Activated T-helper 1 cell treated with anti-CD3 and anti-CD28 coated beads, Interleukin-12 subunit alpha, Interleukin-12 subunit beta, Interleukin-2, Interleukin-4 antibody, amounts not matched to agents 30 ng/mL and 10 ng/mL and 1 ng/mL, durations not matched to agents 14 hours and 24 hours and 36 hours (primary cell): ENCODE results near the gene COG6. TPM values are rescaled to one million over a fixed set of nuclear protein-coding genes. Genes with fewer than 3 reads are reported as not detected.
A peak's percentile ranks its signal among the peaks of the same experiment; 100 is the strongest.

ENCODE experiments used
- DNase-seq: peaks from one replicate; pipeline ENCODE4 v3.0.0; 2021; ENCODE audit warnings: low spot score
- H3K27ac Mint-ChIP-seq: one replicate; pipeline ENCODE4 v1.8.0; 2021; ENCODE audit warnings: mild to moderate bottlenecking, mixed read lengths
- H3K27me3 Mint-ChIP-seq: one replicate; pipeline ENCODE4 v1.8.0; 2022; ENCODE audit warnings: mild to moderate bottlenecking, moderate library complexity, mixed read lengths; ENCODE audit not compliant: insufficient read depth
- H3K36me3 Mint-ChIP-seq: one replicate; pipeline ENCODE4 v1.8.0; 2021; ENCODE audit warnings: low read depth, mixed read lengths
- H3K4me1 Mint-ChIP-seq: one replicate; pipeline ENCODE4 v1.8.0; 2021; ENCODE audit warnings: low read depth, mixed read lengths
- H3K4me3 Mint-ChIP-seq: one replicate; pipeline ENCODE4 v1.8.0; 2021; ENCODE audit warnings: mild to moderate bottlenecking, moderate library complexity, mixed read lengths
- H3K9me3 Mint-ChIP-seq: one replicate; pipeline ENCODE4 v1.8.0; 2021; ENCODE audit warnings: mixed read lengths
- intact Hi-C: fragments of 100-400 bp; cut with micrococcal nuclease; formaldehyde crosslinking; loops from one replicate; pipeline ENCODE4 v1.15.1; 2024
- total RNA-seq: library from RNA; stranded (reverse); gene quantifications from 2 replicates; pipeline ENCODE4 v1.2.3, GENCODE V29; 2022

COG6 gene
- total RNA-seq, 1 donor from 2014 or later, result 31.8 TPM

- Mint-ChIP-seq H3K36me3 (peaks cover 20% of the 10 kb centered on the region), H3K4me3 (no peak overlapping the region), H3K9me3 (no peaks in the 10 kb centered on the region), H3K27me3 (no peaks in the 10 kb centered on the region), H3K4me1 (peaks cover 25% of the 10 kb centered on the region), H3K27ac (no peak overlapping the region)
- no peak for DNase-seq
- intact Hi-C loops, result loop anchor here (2.0 to 10.0 kb wide), 8 partner anchors 257 to 1091 kb away; partner anchors contain the start of gene FOXO1
Observed at GRCh38 chr13:39685652-39686051, 30.2 kb downstream of the COG6 start.

- DNase-seq, result no peak
Observed at GRCh38 chr13:39688278-39688677, 32.8 kb downstream of the COG6 start.

GRCh38 chr13:39688699-39689405 is 33.4 kb downstream of the COG6 start:
- Mint-ChIP-seq H3K4me1 (peaks cover 29% of the 10 kb centered on the region), H3K36me3 (peaks cover 16% of the 10 kb centered on the region), H3K4me3 (peak overlapping the region; percentile 36), H3K27ac (peak overlapping the region; percentile 87), H3K9me3 (no peaks in the 10 kb centered on the region), H3K27me3 (no peaks in the 10 kb centered on the region)
- no peak for DNase-seq
- intact Hi-C loops, result loop anchor here (1.0 to 10.0 kb wide), 10 partner anchors 10 to 978 kb away; partner anchors contain the start of gene FOXO1

More at GRCh38 chr13:39688278-39688677, 32.8 kb downstream of the COG6 start:
- Mint-ChIP-seq H3K9me3 (no peaks in the 10 kb centered on the region), H3K27me3 (no peaks in the 10 kb centered on the region), H3K4me3 (no peak overlapping the region), H3K36me3 (peaks cover 14% of the 10 kb centered on the region), H3K4me1 (peaks cover 29% of the 10 kb centered on the region), H3K27ac (peak overlapping the region; percentile 87)
- intact Hi-C loops, result loop anchor here (1.0 to 10.0 kb wide), 9 partner anchors 88 to 979 kb away; partner anchors contain the start of gene FOXO1

GRCh38 chr13:39692660-39693438 is 37.4 kb downstream of the COG6 start:
- peaks cover 23% of the 10 kb centered on the region for H3K4me1 Mint-ChIP-seq
- intact Hi-C loops, result no loop called here
- H3K27me3 Mint-ChIP-seq, result no peaks in the 10 kb centered on the region
- H3K27ac Mint-ChIP-seq, result peak overlapping the region; percentile 19
- no peaks in the 10 kb centered on the region for H3K9me3 Mint-ChIP-seq
- H3K4me3 Mint-ChIP-seq, result no peak overlapping the region
- no peak for DNase-seq
- H3K36me3 Mint-ChIP-seq, result peaks cover 12% of the 10 kb centered on the region

GRCh38 chr13:39699274-39699673 is 43.8 kb downstream of the COG6 start:
- Mint-ChIP-seq H3K27me3 (no peaks in the 10 kb centered on the region), H3K9me3 (no peaks in the 10 kb centered on the region)
- intact Hi-C loops, result loop anchor here (1.0 kb wide), 1 partner anchor 10 kb away; no protein-coding TSS in a partner anchor

GRCh38 chr13:39712626-39713025 is 57.2 kb downstream of the COG6 start:
- no peak for DNase-seq
- intact Hi-C loops, result no loop called here
- H3K9me3 Mint-ChIP-seq, result peaks cover 20% of the 10 kb centered on the region
- no peaks in the 10 kb centered on the region for H3K4me1 Mint-ChIP-seq
- H3K4me3 Mint-ChIP-seq, result no peak overlapping the region
- no peak overlapping the region for H3K27ac Mint-ChIP-seq
- no peaks in the 10 kb centered on the region for H3K27me3 Mint-ChIP-seq
- H3K36me3 Mint-ChIP-seq, result peaks cover 17% of the 10 kb centered on the region

More at GRCh38 chr13:39699274-39699673, 43.8 kb downstream of the COG6 start:
- no peak overlapping the region for H3K4me3 Mint-ChIP-seq
- H3K4me1 Mint-ChIP-seq, result peaks cover 14% of the 10 kb centered on the region
- peaks cover 1% of the 10 kb centered on the region for H3K36me3 Mint-ChIP-seq
- H3K27ac Mint-ChIP-seq, result no peak overlapping the region
- DNase-seq, result no peak

GRCh38 chr13:39729156-39729555 is 73.7 kb downstream of the COG6 start:
- Mint-ChIP-seq H3K27me3 (no peaks in the 10 kb centered on the region), H3K4me1 (no peaks in the 10 kb centered on the region), H3K27ac (no peak overlapping the region), H3K4me3 (no peak overlapping the region), H3K36me3 (peaks cover 24% of the 10 kb centered on the region), H3K9me3 (no peaks in the 10 kb centered on the region)
- no peak for DNase-seq
- intact Hi-C loops, result no loop called here

- peaks cover 20% of the 10 kb centered on the region for H3K36me3 Mint-ChIP-seq
Observed at GRCh38 chr13:39734952-39735351, 79.5 kb downstream of the COG6 start.

GRCh38 chr13:39737047-39737446 is 81.6 kb downstream of the COG6 start:
- peaks cover 14% of the 10 kb centered on the region for H3K9me3 Mint-ChIP-seq
- intact Hi-C loops, result no loop called here
- no peak overlapping the region for H3K27ac Mint-ChIP-seq
- peaks cover 26% of the 10 kb centered on the region for H3K36me3 Mint-ChIP-seq
- no peaks in the 10 kb centered on the region for H3K27me3 Mint-ChIP-seq
- H3K4me1 Mint-ChIP-seq, result no peaks in the 10 kb centered on the region
- no peak overlapping the region for H3K4me3 Mint-ChIP-seq
- no peak for DNase-seq

More at GRCh38 chr13:39734952-39735351, 79.5 kb downstream of the COG6 start:
- peaks cover 3% of the 10 kb centered on the region for H3K9me3 Mint-ChIP-seq
- no peaks in the 10 kb centered on the region for H3K27me3 Mint-ChIP-seq
- DNase-seq, result no peak
- H3K4me1 Mint-ChIP-seq, result no peaks in the 10 kb centered on the region
- H3K27ac Mint-ChIP-seq, result no peak overlapping the region
- intact Hi-C loops, result no loop called here
- no peak overlapping the region for H3K4me3 Mint-ChIP-seq

- H3K36me3 Mint-ChIP-seq, result peaks cover 17% of the 10 kb centered on the region
- H3K9me3 Mint-ChIP-seq, result peaks cover 26% of the 10 kb centered on the region
- DNase-seq, result no peak
- H3K4me1 Mint-ChIP-seq, result no peaks in the 10 kb centered on the region
- no peak overlapping the region for H3K27ac Mint-ChIP-seq
- H3K27me3 Mint-ChIP-seq, result no peaks in the 10 kb centered on the region
- intact Hi-C loops, result no loop called here
- no peak overlapping the region for H3K4me3 Mint-ChIP-seq
Observed at GRCh38 chr13:39740761-39741160, 85.3 kb downstream of the COG6 start.

- Mint-ChIP-seq H3K4me1 (no peaks in the 10 kb centered on the region), H3K9me3 (peaks cover 3% of the 10 kb centered on the region), H3K36me3 (peaks cover 1% of the 10 kb centered on the region), H3K27ac (no peak overlapping the region), H3K4me3 (no peak overlapping the region), H3K27me3 (no peaks in the 10 kb centered on the region)
- intact Hi-C loops, result no loop called here
- no peak for DNase-seq
Observed at GRCh38 chr13:39748961-39749360, 93.5 kb downstream of the COG6 start.

- no peak for DNase-seq
- H3K27ac Mint-ChIP-seq, result no peak overlapping the region
- H3K27me3 Mint-ChIP-seq, result no peaks in the 10 kb centered on the region
- peaks cover 3% of the 10 kb centered on the region for H3K9me3 Mint-ChIP-seq
- peaks cover 1% of the 10 kb centered on the region for H3K36me3 Mint-ChIP-seq
- no peaks in the 10 kb centered on the region for H3K4me1 Mint-ChIP-seq
- intact Hi-C loops, result no loop called here
- H3K4me3 Mint-ChIP-seq, result no peak overlapping the region
Observed at GRCh38 chr13:39749528-39749927, 94.1 kb downstream of the COG6 start.

- no peak overlapping the region for H3K27ac Mint-ChIP-seq
- peaks cover 1% of the 10 kb centered on the region for H3K36me3 Mint-ChIP-seq
- no peaks in the 10 kb centered on the region for H3K27me3 Mint-ChIP-seq
- no peak for DNase-seq
- no peaks in the 10 kb centered on the region for H3K9me3 Mint-ChIP-seq
- intact Hi-C loops, result no loop called here
- H3K4me1 Mint-ChIP-seq, result no peaks in the 10 kb centered on the region
- no peak overlapping the region for H3K4me3 Mint-ChIP-seq
Observed at GRCh38 chr13:39751805-39752204, 96.3 kb downstream of the COG6 start.
